C4-2B (cell line): ENCODE data around the gene TRANK1.

Source experiments
- ZFX ChIP-seq: fragments of 450-650 bp; IDR thresholded peaks from 2 replicates; pipeline ENCODE4 v1.6.1; 2017
- TF ChIP-seq, protein P1 (sequence below): fragments of 450-650 bp; conservative IDR thresholded peaks from 2 replicates; pipeline ENCODE4 v1.5.1; 2017; ENCODE audit warnings: mild to moderate bottlenecking

DNA sequence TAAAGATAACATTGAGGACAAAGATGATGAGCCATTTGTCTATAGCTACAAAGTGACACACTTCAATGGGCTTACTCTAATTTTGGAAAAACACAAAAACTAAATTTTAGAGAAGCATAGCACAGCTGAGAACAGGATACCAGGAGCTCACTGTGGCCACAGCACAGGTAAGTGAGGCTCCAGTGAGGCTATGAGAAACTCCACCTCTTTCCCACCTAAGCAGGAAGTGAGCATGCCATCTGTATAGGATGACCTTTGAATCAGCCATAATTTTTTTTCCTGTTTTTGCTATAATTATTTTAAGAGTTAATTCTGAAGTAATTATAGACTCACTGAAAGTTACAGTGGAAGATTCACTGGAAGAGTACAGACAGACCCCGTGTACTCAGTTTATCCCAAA, 98.4 kb downstream of the TRANK1 start:
- TF ChIP-seq, protein P1, sequence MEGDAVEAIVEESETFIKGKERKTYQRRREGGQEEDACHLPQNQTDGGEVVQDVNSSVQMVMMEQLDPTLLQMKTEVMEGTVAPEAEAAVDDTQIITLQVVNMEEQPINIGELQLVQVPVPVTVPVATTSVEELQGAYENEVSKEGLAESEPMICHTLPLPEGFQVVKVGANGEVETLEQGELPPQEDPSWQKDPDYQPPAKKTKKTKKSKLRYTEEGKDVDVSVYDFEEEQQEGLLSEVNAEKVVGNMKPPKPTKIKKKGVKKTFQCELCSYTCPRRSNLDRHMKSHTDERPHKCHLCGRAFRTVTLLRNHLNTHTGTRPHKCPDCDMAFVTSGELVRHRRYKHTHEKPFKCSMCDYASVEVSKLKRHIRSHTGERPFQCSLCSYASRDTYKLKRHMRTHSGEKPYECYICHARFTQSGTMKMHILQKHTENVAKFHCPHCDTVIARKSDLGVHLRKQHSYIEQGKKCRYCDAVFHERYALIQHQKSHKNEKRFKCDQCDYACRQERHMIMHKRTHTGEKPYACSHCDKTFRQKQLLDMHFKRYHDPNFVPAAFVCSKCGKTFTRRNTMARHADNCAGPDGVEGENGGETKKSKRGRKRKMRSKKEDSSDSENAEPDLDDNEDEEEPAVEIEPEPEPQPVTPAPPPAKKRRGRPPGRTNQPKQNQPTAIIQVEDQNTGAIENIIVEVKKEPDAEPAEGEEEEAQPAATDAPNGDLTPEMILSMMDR: no peak
- TF ChIP-seq ZFX: no peak
